Neural cell (in vitro differentiated cells): ENCODE results near the gene ANKFY1.

Experiments
- CTCF ChIP-seq: fragments of 450-650 bp; IDR thresholded peaks from 2 replicates; pipeline ENCODE4 v1.5.1; 2014; ENCODE audit warnings: antibody characterized with exemption, mild to moderate bottlenecking, moderate library complexity; ENCODE audit not compliant: poor library complexity, severe bottlenecking
- EP300 ChIP-seq: fragments of 450-650 bp; conservative IDR thresholded peaks from 2 replicates; pipeline ENCODE4 v1.6.1; 2014; ENCODE audit warnings: antibody characterized with exemption, mild to moderate bottlenecking, moderate library complexity; ENCODE audit not compliant: poor library complexity, severe bottlenecking
- EZH2 ChIP-seq: fragments of 200-600, 300-800 bp; shearing (Covaris generic), sonication (generic); IDR thresholded peaks from 2 replicates; pipeline ENCODE4 v1.6.1; 2014; ENCODE audit warnings: antibody characterized with exemption, low read length, borderline replicate concordance, mild to moderate bottlenecking; ENCODE audit not compliant: insufficient read depth, poor library complexity, severe bottlenecking
- MXI1 ChIP-seq: fragments of 450-650 bp; conservative IDR thresholded peaks from 2 replicates; pipeline ENCODE4 v1.6.1; 2014; ENCODE audit warnings: antibody characterized with exemption, mild to moderate bottlenecking; ENCODE audit not compliant: poor library complexity, severe bottlenecking
- POLR2AphosphoS5 ChIP-seq: IDR thresholded peaks from 2 replicates; pipeline ENCODE4 v1.6.1; 2012
- RAD21 ChIP-seq: fragments of 450-650 bp; conservative IDR thresholded peaks from 2 replicates; pipeline ENCODE4 v1.6.1; 2014; ENCODE audit warnings: antibody characterized with exemption, mild to moderate bottlenecking, moderate library complexity
- SMC3 ChIP-seq: fragments of 450-650 bp; conservative IDR thresholded peaks from 2 replicates; pipeline ENCODE4 v1.6.1; 2014; ENCODE audit warnings: antibody characterized with exemption, mild to moderate bottlenecking, moderate library complexity; ENCODE audit not compliant: poor library complexity
- TAF1 ChIP-seq: IDR thresholded peaks from 2 replicates; pipeline ENCODE4 v1.6.1; 2012; ENCODE audit warnings: low read depth
- TF ChIP-seq, protein P1 (sequence below): IDR thresholded peaks from 2 replicates; pipeline ENCODE4 v1.6.1; 2012; ENCODE audit warnings: borderline replicate concordance

- TF ChIP-seq CTCF (no peak), TAF1 (no peak), SMC3 (no peak), EP300 (no peak), POLR2AphosphoS5 (no peak), EZH2 (no peak), MXI1 (no peak), RAD21 (no peak)
- TF ChIP-seq, protein P1, sequence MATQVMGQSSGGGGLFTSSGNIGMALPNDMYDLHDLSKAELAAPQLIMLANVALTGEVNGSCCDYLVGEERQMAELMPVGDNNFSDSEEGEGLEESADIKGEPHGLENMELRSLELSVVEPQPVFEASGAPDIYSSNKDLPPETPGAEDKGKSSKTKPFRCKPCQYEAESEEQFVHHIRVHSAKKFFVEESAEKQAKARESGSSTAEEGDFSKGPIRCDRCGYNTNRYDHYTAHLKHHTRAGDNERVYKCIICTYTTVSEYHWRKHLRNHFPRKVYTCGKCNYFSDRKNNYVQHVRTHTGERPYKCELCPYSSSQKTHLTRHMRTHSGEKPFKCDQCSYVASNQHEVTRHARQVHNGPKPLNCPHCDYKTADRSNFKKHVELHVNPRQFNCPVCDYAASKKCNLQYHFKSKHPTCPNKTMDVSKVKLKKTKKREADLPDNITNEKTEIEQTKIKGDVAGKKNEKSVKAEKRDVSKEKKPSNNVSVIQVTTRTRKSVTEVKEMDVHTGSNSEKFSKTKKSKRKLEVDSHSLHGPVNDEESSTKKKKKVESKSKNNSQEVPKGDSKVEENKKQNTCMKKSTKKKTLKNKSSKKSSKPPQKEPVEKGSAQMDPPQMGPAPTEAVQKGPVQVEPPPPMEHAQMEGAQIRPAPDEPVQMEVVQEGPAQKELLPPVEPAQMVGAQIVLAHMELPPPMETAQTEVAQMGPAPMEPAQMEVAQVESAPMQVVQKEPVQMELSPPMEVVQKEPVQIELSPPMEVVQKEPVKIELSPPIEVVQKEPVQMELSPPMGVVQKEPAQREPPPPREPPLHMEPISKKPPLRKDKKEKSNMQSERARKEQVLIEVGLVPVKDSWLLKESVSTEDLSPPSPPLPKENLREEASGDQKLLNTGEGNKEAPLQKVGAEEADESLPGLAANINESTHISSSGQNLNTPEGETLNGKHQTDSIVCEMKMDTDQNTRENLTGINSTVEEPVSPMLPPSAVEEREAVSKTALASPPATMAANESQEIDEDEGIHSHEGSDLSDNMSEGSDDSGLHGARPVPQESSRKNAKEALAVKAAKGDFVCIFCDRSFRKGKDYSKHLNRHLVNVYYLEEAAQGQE = no peak
These were observed 117.1 kb downstream of the ANKFY1 start for GRCh38 chr17:4146641-4147040.
